ENCODE measurements around the gene SLC25A30.

SLC25A30 gene

DNA sequence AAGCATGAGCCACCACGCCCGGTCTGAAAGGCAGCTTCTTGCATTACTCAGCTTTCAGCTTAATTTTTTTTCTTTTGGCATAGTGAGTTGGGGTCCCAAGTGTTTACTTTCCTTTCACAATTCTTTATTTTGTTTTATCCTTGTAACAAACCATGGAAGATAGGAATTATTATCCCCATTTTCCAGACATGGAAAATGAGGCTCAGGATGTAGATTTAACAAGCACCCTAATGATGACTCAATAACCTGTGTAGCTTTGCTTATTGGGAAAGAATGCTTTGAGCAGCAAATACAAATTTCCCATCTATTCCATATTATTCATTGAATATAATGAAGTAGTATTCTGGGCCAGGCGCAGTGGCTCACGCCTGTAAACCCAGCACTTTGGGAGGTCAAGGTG, 33.1 kb upstream of the SLC25A30 start:
- Histone ChIP-seq H3K27ac (ENCODE audit: insufficient read depth in 1 of 2, low read depth in 1 of 2, low read length in 2 of 2, poor library complexity in 1 of 2, severe bottlenecking in 2 of 2) (no peak overlapping the region), H3K36me3 (ENCODE audit: control insufficient read depth in 4 of 4, insufficient read depth in 4 of 4, low read length in 3 of 4) (no peaks in the 10 kb centered on the region), H3K9me3 (ENCODE audit: control extremely low read depth in 1 of 5, control insufficient read depth in 4 of 5, insufficient read depth in 2 of 5, low read depth in 1 of 5, low read length in 4 of 5) (no peaks in the 10 kb centered on the region), H3K27me3 (replicated peaks in 2 of 5; ENCODE audit: control insufficient read depth in 4 of 5, insufficient read depth in 5 of 5, low read length in 4 of 5) (no peaks in the 10 kb centered on the region), H3K4me3 (ENCODE audit: control insufficient read depth in 1 of 7, extremely low read depth in 1 of 7, insufficient read depth in 4 of 7, low read depth in 2 of 7, low read length in 6 of 7) (no peak overlapping the region), H3K4me1 (ENCODE audit: control extremely low read depth in 1 of 4, control insufficient read depth in 4 of 4, insufficient read depth in 4 of 4, low read length in 3 of 4) (no peaks in the 10 kb centered on the region)
- CTCF ChIA-PET, result interaction anchor here (1.3 to 1.6 kb wide), 4 partner anchors 9 to 39 kb away, joined by 4 to 7 read pairs (median 4); no protein-coding TSS in a partner anchor
- DNase-seq, result no peak
- POLR2A ChIA-PET, result no interaction called here
- WGBS (ENCODE audit: insufficient coverage), result 100% methylated on average over 2 of the region's 4 CpGs

DNA sequence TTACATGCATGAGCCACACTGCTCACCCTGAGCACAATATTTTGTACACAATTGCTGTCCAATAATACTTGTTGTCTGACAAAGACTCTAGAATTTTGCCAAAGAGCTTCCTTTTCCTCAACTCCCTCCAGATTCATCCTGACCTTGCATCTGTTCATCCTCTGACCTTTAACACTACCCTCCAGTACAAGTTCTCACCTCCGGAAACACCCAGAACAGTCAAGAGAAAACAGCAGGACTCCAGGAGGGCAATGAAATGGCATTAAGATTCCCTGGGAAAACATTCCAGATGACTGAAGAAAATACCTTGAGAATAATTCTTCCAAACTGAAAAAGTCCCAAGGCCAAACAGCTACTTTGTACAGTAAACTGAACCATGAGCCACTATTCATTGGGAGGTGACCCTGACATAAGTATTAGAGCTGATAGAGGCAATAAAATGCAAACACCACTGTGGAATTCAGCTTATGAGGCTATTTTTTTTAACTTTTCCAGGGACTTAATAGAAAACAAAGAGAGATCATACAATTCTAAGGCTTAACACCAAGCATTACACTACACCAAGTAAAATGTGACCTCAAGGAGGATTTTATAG, 30.9 kb upstream of the SLC25A30 start:
- ChIA-PET CTCF (interaction anchor here (0.7 to 1.6 kb wide), 2 partner anchors 15 to 19 kb away, joined by 3 to 4 read pairs; no protein-coding TSS in a partner anchor), POLR2A (no interaction called here)
- Histone ChIP-seq H3K27me3 (replicated peaks in 2 of 5; ENCODE audit: control insufficient read depth in 4 of 5, insufficient read depth in 5 of 5, low read length in 4 of 5) (no peaks in the 10 kb centered on the region), H3K4me3 (ENCODE audit: control insufficient read depth in 1 of 7, extremely low read depth in 1 of 7, insufficient read depth in 4 of 7, low read depth in 2 of 7, low read length in 6 of 7) (no peak overlapping the region), H3K36me3 (ENCODE audit: control insufficient read depth in 4 of 4, insufficient read depth in 4 of 4, low read length in 3 of 4) (no peaks in the 10 kb centered on the region), H3K9me3 (ENCODE audit: control extremely low read depth in 1 of 5, control insufficient read depth in 4 of 5, insufficient read depth in 2 of 5, low read depth in 1 of 5, low read length in 4 of 5) (no peaks in the 10 kb centered on the region), H3K4me1 (ENCODE audit: control extremely low read depth in 1 of 4, control insufficient read depth in 4 of 4, insufficient read depth in 4 of 4, low read length in 3 of 4) (no peaks in the 10 kb centered on the region), H3K27ac (ENCODE audit: insufficient read depth in 1 of 2, low read depth in 1 of 2, low read length in 2 of 2, poor library complexity in 1 of 2, severe bottlenecking in 2 of 2) (no peak overlapping the region)
- WGBS (ENCODE audit: insufficient coverage), result 100% methylated on average over 1 of the region's 1 CpG
- DNase-seq, result no peak

DNA sequence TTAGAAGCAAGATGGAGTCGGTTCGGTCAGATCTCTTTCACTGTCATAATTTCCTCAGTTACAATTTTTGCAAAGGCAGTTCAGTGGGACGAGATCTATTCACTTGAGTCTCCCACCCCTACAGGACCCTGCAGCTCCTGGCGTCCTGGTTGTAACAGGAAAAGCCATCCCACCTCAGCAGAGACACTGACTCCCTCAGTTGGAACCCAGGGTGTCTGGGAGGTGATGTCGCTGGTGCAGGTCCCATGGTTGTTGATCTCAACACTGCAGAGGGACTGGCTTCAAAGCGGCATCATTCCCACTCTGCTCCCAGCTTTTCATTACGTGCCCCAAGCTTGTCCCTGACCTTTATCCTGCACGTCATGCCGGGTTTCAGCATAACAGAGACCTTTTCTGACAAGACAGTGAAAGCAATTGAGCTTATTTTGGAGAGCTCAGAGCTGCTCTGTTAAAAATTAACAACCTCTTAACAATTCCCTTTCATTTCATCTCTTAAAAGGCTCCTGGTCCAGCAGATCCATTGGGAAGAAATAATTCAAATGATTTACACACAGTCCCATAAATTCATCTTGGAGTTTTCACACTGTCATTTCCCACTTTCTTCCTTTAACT, 29.0 kb upstream of the SLC25A30 start:
- H3K27me3 ChIP-seq (replicated peaks in 2 of 5; ENCODE audit: control insufficient read depth in 4 of 5, insufficient read depth in 5 of 5, low read length in 4 of 5), result no peaks in the 10 kb centered on the region
- DNase-seq, result no peak
- POLR2A ChIA-PET, result no interaction called here
- H3K36me3 ChIP-seq (ENCODE audit: control insufficient read depth in 4 of 4, insufficient read depth in 4 of 4, low read length in 3 of 4), result no peaks in the 10 kb centered on the region
- H3K9me3 ChIP-seq (ENCODE audit: control extremely low read depth in 1 of 5, control insufficient read depth in 4 of 5, insufficient read depth in 2 of 5, low read depth in 1 of 5, low read length in 4 of 5), result no peaks in the 10 kb centered on the region
- H3K4me3 ChIP-seq (ENCODE audit: control insufficient read depth in 1 of 7, extremely low read depth in 1 of 7, insufficient read depth in 4 of 7, low read depth in 2 of 7, low read length in 6 of 7), result no peak overlapping the region
- 96% methylated on average over 8 of the region's 9 CpGs for WGBS (ENCODE audit: insufficient coverage)
- H3K27ac ChIP-seq (ENCODE audit: insufficient read depth in 1 of 2, low read depth in 1 of 2, low read length in 2 of 2, poor library complexity in 1 of 2, severe bottlenecking in 2 of 2), result no peak overlapping the region
- CTCF ChIA-PET, result interaction anchor here (0.9 to 1.5 kb wide), 4 partner anchors 14 to 52 kb away, joined by 3 to 5 read pairs (median 3); no protein-coding TSS in a partner anchor
- H3K4me1 ChIP-seq (ENCODE audit: control extremely low read depth in 1 of 4, control insufficient read depth in 4 of 4, insufficient read depth in 4 of 4, low read length in 3 of 4), result no peaks in the 10 kb centered on the region

DNA sequence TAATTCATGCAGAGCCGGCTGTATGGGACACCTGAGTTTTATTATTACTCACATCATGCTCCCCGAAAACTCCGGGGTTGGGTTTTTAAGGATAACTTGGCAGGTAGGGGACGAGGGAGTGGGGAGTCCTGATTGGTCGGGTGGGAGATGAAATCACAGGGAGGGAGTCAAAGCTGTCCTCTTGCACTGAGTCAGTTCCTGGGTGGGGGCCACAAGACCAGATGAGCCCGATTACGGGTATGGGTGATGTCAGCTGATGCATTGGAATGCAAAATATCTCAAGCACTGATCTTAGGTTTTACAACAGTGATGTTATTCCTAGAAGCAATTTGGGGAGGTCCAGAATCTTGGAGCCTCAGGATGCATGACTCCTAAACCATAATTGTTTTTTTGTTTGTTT, 28.0 kb upstream of the SLC25A30 start:
- peaks cover 0 to 7% (median 4%) of the 10 kb centered on the region in 4 experiments for H3K4me1 ChIP-seq (ENCODE audit: control extremely low read depth in 1 of 4, control insufficient read depth in 4 of 4, insufficient read depth in 4 of 4, low read length in 3 of 4)
- ChIA-PET POLR2A (no interaction called here), CTCF (no interaction called here)
- no peak overlapping the region for H3K4me3 ChIP-seq (ENCODE audit: control insufficient read depth in 1 of 7, extremely low read depth in 1 of 7, insufficient read depth in 4 of 7, low read depth in 2 of 7, low read length in 6 of 7)
- no peaks in the 10 kb centered on the region for H3K36me3 ChIP-seq (ENCODE audit: control insufficient read depth in 4 of 4, insufficient read depth in 4 of 4, low read length in 3 of 4)
- H3K9me3 ChIP-seq (ENCODE audit: control extremely low read depth in 1 of 5, control insufficient read depth in 4 of 5, insufficient read depth in 2 of 5, low read depth in 1 of 5, low read length in 4 of 5), result no peaks in the 10 kb centered on the region
- WGBS (ENCODE audit: insufficient coverage), result 100% methylated on average over 7 of the region's 7 CpGs
- no peaks in the 10 kb centered on the region for H3K27me3 ChIP-seq (replicated peaks in 2 of 5; ENCODE audit: control insufficient read depth in 4 of 5, insufficient read depth in 5 of 5, low read length in 4 of 5)
- no peak overlapping the region for H3K27ac ChIP-seq (ENCODE audit: insufficient read depth in 1 of 2, low read depth in 1 of 2, low read length in 2 of 2, poor library complexity in 1 of 2, severe bottlenecking in 2 of 2)
- no peak for DNase-seq

DNA sequence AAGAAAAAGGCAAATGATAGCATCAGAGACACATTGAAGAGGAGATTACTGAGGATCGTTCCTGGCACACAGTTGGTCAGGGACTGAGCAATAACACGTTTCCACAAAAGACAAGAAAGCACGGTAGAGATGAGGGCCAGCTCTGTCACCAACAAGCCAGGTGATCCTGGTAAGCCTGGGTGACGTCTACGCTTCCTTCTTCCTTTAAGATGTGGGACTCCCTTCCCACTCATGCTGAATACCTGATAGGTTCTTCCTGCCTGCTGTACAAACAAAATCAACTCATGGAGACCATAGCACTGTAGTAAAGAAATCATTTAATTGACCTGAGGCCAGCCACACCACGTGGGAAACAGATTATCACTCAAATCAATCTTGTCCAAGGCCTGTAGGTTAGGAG, 26.9 kb upstream of the SLC25A30 start:
- ChIA-PET CTCF (no interaction called here), POLR2A (no interaction called here)
- Histone ChIP-seq H3K4me1 (ENCODE audit: control extremely low read depth in 1 of 4, control insufficient read depth in 4 of 4, insufficient read depth in 4 of 4, low read length in 3 of 4) (peaks cover 0 to 7% (median 4%) of the 10 kb centered on the region in 4 experiments), H3K9me3 (ENCODE audit: control extremely low read depth in 1 of 5, control insufficient read depth in 4 of 5, insufficient read depth in 2 of 5, low read depth in 1 of 5, low read length in 4 of 5) (no peaks in the 10 kb centered on the region), H3K27me3 (replicated peaks in 2 of 5; ENCODE audit: control insufficient read depth in 4 of 5, insufficient read depth in 5 of 5, low read length in 4 of 5) (no peaks in the 10 kb centered on the region), H3K27ac (ENCODE audit: insufficient read depth in 1 of 2, low read depth in 1 of 2, low read length in 2 of 2, poor library complexity in 1 of 2, severe bottlenecking in 2 of 2) (no peak overlapping the region), H3K36me3 (ENCODE audit: control insufficient read depth in 4 of 4, insufficient read depth in 4 of 4, low read length in 3 of 4) (no peaks in the 10 kb centered on the region), H3K4me3 (ENCODE audit: control insufficient read depth in 1 of 7, extremely low read depth in 1 of 7, insufficient read depth in 4 of 7, low read depth in 2 of 7, low read length in 6 of 7) (no peak overlapping the region)
- WGBS (ENCODE audit: insufficient coverage), result 96% methylated on average over 5 of the region's 6 CpGs
- DNase-seq, result no peak

DNA sequence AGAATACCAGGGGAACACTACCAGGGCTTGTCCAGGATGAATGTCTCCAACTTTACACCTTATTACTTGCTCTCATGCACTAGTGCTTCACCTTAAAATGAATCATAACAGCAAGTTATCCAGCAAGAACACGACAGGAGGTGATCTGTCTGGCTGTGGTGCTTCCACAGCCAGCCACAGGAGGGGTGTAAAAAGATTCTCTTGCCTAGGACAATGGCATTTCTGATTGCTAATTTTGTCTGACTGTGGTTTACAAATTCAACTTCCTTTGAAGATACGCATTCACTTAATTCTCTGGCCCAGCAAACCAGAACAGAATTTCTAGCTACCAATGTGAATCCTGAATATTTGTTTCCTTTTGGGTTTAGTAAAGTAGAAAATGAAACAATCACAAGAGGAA, 23.5 kb upstream of the SLC25A30 start:
- H3K36me3 ChIP-seq (ENCODE audit: control insufficient read depth in 4 of 4, insufficient read depth in 4 of 4, low read length in 3 of 4), result no peaks in the 10 kb centered on the region
- H3K27ac ChIP-seq (ENCODE audit: insufficient read depth in 1 of 2, low read depth in 1 of 2, low read length in 2 of 2, poor library complexity in 1 of 2, severe bottlenecking in 2 of 2), result no peak overlapping the region
- no peaks in the 10 kb centered on the region for H3K27me3 ChIP-seq (replicated peaks in 2 of 5; ENCODE audit: control insufficient read depth in 4 of 5, insufficient read depth in 5 of 5, low read length in 4 of 5)
- POLR2A ChIA-PET, result interaction anchor here (0.6 kb wide), 1 partner anchor 89 kb away, joined by 3 read pairs; no protein-coding TSS in a partner anchor
- H3K9me3 ChIP-seq (ENCODE audit: control extremely low read depth in 1 of 5, control insufficient read depth in 4 of 5, insufficient read depth in 2 of 5, low read depth in 1 of 5, low read length in 4 of 5), result no peaks in the 10 kb centered on the region
- WGBS (ENCODE audit: insufficient coverage), result 60% methylated on average over 1 of the region's 2 CpGs
- no peak overlapping the region for H3K4me3 ChIP-seq (ENCODE audit: control insufficient read depth in 1 of 7, extremely low read depth in 1 of 7, insufficient read depth in 4 of 7, low read depth in 2 of 7, low read length in 6 of 7)
- CTCF ChIA-PET, result interaction anchor here (1.0 to 1.8 kb wide), 3 partner anchors 9 to 34 kb away, joined by 3 to 4 read pairs (median 4); no protein-coding TSS in a partner anchor
- DNase-seq, result peak; percentile 20 to 63 (median 53)
- peaks cover 0 to 7% (median 4%) of the 10 kb centered on the region in 4 experiments for H3K4me1 ChIP-seq (ENCODE audit: control extremely low read depth in 1 of 4, control insufficient read depth in 4 of 4, insufficient read depth in 4 of 4, low read length in 3 of 4)

DNA sequence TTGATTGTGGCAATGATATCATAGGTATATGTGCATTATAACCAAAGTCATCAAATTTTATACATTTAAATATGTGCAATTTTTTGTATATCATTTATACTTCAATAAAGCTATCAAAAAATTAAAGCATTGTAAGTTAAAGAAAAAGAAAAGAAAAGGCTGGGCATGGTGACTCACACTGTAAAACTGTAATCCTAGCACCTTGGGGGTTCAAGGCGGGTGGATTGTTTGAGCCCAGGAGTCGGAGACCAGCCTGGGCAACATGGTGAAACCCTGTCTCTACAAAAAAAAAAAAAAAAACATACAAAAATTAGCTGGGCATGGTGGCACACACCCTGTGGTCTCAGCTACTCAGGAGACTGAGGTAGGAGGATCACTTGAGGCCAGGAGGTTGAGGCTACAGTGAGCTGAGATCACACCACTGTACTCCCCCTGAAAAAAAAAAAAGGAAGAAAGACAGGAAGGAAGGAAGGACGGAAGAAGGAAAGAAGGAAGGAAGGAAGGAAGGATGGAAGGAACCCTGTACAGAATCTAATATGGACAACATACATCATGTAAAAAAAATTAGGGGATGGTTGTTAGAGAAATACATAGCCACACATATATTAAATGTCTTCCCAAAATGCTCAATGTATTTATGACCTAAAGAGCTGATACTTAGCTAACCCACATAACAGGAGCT, 21.7 kb upstream of the SLC25A30 start:
- no peaks in the 10 kb centered on the region for H3K9me3 ChIP-seq (ENCODE audit: control extremely low read depth in 1 of 5, control insufficient read depth in 4 of 5, insufficient read depth in 2 of 5, low read depth in 1 of 5, low read length in 4 of 5)
- WGBS (ENCODE audit: insufficient coverage), result no CpG with 5 or more reads among the region's 3 CpGs
- CTCF ChIA-PET, result interaction anchor here (1.4 kb wide), 1 partner anchor 11 kb away, joined by 8 read pairs; no protein-coding TSS in a partner anchor
- H3K27me3 ChIP-seq (replicated peaks in 2 of 5; ENCODE audit: control insufficient read depth in 4 of 5, insufficient read depth in 5 of 5, low read length in 4 of 5), result no peaks in the 10 kb centered on the region
- POLR2A ChIA-PET, result interaction anchor here (0.6 kb wide), 1 partner anchor 611 kb away, joined by 6 read pairs; no protein-coding TSS in a partner anchor
- no peak for DNase-seq
- no peak overlapping the region for H3K4me3 ChIP-seq (ENCODE audit: control insufficient read depth in 1 of 7, extremely low read depth in 1 of 7, insufficient read depth in 4 of 7, low read depth in 2 of 7, low read length in 6 of 7)
- H3K4me1 ChIP-seq (ENCODE audit: control extremely low read depth in 1 of 4, control insufficient read depth in 4 of 4, insufficient read depth in 4 of 4, low read length in 3 of 4), result peaks cover 0 to 7% (median 4%) of the 10 kb centered on the region in 4 experiments
- H3K36me3 ChIP-seq (ENCODE audit: control insufficient read depth in 4 of 4, insufficient read depth in 4 of 4, low read length in 3 of 4), result no peaks in the 10 kb centered on the region
- H3K27ac ChIP-seq (ENCODE audit: insufficient read depth in 1 of 2, low read depth in 1 of 2, low read length in 2 of 2, poor library complexity in 1 of 2, severe bottlenecking in 2 of 2), result no peak overlapping the region

Data from common myeloid progenitor, CD34-positive (primary cell).